Heart left ventricle (tissue), 13 donors: Measurements from ENCODE around the gene SESN2.

Source experiments
- POLR2A ChIP-seq, 2 donors: fragments of 450-650 bp; IDR thresholded peaks; one replicate each; pipeline ENCODE4 v1.6.1; 2017; ENCODE audit warnings: antibody characterized with exemption in 2 of 2, mild to moderate bottlenecking in 2 of 2, moderate library complexity in 2 of 2
- TF ChIP-seq, protein P1 (sequence below), 12 donors: fragments of 200-600 bp; sonication (generic) in 4 of 12; IDR thresholded peaks; one replicate each; pipeline versions ENCODE4 v1.5.0 to v1.8.0; 2018 to 2022; ENCODE audit warnings: antibody characterized with exemption in 12 of 12, mild to moderate bottlenecking in 5 of 12
- donor health status: ischemic (EF 13 %, LVEDD 7.1; RV severe dilation, severe dysfunction).
- donor health status: DM: no; HTN: yes; CAD: no.
- donor health status: DM: no; HTN: no; CAD: no.
- donor health status: ischemic (EF 25% LVEDD 6.9; RV normal size, moderate dysfunction).
- donor health status: ischemic (EF 25% LVEDD 5.7; RV mildly dilated, moderate dysfunction).
- donor health status: ischemic (EF 35%, LVEDD 5.7; RV mildly dilated, moderate dysfunction).
- donor health status: nonischemic (EF 11% LVEDD 7.7; RV severe dilation, severe dysfunction).
- donor health status: DM: yes; HTN: yes; CAD: no.
- donor health status: PGD.
- donor health status: ischemic (EF 29% LVEDD 5.4; RV normal size, mild dysfunction).
- donor health status: nonischemic (EF 23%, LVEDD 6.1; RV moderate dilation, normal function).

DNA sequence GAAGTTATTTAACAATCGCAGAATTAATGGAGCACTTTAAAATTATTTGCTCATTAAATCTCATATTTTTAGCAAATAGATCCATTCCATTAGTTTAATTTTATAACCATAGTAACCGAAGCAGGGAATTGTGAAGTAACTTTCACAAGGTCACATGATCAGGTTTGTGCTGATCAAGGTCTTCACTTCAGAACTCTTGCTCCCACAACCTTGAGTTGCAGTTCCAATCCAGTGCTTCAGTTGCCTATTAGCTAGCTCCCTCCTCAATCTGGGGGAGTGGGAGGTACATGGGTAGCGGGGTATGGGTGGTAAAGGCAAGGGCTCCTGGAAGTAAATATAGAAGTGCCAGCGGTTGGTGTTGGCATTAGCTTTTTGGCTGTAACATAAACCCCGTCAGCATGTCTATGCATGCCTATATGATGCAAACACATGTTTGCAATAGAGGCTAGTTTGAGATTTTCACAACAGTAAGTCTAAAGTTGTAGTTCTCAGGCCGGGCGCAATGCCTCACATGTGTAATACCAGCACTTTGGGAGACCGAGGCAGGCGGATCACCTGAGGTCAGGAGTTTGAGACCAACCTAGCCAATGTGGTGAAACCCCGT lies 17.6 kb upstream of the SESN2 start:
- TF ChIP-seq, protein P1, sequence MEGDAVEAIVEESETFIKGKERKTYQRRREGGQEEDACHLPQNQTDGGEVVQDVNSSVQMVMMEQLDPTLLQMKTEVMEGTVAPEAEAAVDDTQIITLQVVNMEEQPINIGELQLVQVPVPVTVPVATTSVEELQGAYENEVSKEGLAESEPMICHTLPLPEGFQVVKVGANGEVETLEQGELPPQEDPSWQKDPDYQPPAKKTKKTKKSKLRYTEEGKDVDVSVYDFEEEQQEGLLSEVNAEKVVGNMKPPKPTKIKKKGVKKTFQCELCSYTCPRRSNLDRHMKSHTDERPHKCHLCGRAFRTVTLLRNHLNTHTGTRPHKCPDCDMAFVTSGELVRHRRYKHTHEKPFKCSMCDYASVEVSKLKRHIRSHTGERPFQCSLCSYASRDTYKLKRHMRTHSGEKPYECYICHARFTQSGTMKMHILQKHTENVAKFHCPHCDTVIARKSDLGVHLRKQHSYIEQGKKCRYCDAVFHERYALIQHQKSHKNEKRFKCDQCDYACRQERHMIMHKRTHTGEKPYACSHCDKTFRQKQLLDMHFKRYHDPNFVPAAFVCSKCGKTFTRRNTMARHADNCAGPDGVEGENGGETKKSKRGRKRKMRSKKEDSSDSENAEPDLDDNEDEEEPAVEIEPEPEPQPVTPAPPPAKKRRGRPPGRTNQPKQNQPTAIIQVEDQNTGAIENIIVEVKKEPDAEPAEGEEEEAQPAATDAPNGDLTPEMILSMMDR (IDR thresholded peaks at IDR 0.05): no peak
- TF ChIP-seq POLR2A (IDR thresholded peaks at IDR 0.05): no peak
